Kidney epithelial cell (primary cell): Measurements from ENCODE around the gene PTPN4. TPM values are rescaled to one million over a fixed set of nuclear protein-coding genes. Genes with fewer than 3 reads are reported as not detected.

Experiments used
- DNase-seq: peaks from one replicate; pipeline ENCODE4 v3.0.0-alpha.2; 2010; ENCODE audit warnings: low read depth
- H3K27me3 ChIP-seq: 2 replicates; pipeline ENCODE4 v1.6.0; 2011; ENCODE audit warnings: low read length; ENCODE audit not compliant: control insufficient read depth, insufficient read depth
- H3K36me3 ChIP-seq: 2 replicates; pipeline ENCODE4 v1.5.1; 2011; ENCODE audit warnings: low read length; ENCODE audit not compliant: control insufficient read depth, insufficient read depth
- H3K4me3 ChIP-seq: 2 replicates; pipeline ENCODE4 v1.5.1; 2011; ENCODE audit warnings: low read depth, mild to moderate bottlenecking, control low read depth, low read length
- total RNA-seq: library from RNA; depleted of rRNA; stranded (reverse); fragments of >200 nt; gene quantifications from 2 replicates; pipeline ENCODE4 v1.2.3, GENCODE V29; 2015
- TF ChIP-seq, protein P1 (sequence below): IDR thresholded peaks from 2 replicates; pipeline ENCODE4 v1.5.1; 2011; ENCODE audit warnings: mild to moderate bottlenecking, moderate library complexity, low read length, control low read depth, inconsistent platforms; ENCODE audit not compliant: insufficient read depth, poor library complexity, severe bottlenecking

The PTPN4 gene
- total RNA-seq, 1 donor from 2014 or later, result 11.5 TPM

DNA sequence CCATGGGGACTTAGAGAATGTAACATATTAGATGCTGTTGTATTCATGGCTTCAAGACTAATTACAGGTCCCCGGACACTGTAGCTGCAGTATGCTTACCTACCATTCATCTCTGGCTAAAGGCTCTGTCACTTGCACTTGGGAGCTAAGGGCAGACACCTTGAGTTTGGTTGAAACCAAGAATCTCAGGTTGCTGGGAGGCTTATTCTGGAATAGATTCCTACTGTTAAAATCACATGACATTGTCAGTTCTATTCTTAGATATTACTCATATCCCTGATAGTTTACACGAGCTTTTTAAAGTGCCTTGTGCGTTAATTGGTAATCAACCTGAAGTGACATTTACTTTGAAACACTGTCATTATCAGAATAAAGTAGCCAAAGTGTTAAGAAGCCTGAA is 180.2 kb downstream of the PTPN4 start:
- Histone ChIP-seq H3K27me3 (no peaks in the 10 kb centered on the region), H3K36me3 (no peaks in the 10 kb centered on the region), H3K4me3 (no peak overlapping the region)
- TF ChIP-seq, protein P1, sequence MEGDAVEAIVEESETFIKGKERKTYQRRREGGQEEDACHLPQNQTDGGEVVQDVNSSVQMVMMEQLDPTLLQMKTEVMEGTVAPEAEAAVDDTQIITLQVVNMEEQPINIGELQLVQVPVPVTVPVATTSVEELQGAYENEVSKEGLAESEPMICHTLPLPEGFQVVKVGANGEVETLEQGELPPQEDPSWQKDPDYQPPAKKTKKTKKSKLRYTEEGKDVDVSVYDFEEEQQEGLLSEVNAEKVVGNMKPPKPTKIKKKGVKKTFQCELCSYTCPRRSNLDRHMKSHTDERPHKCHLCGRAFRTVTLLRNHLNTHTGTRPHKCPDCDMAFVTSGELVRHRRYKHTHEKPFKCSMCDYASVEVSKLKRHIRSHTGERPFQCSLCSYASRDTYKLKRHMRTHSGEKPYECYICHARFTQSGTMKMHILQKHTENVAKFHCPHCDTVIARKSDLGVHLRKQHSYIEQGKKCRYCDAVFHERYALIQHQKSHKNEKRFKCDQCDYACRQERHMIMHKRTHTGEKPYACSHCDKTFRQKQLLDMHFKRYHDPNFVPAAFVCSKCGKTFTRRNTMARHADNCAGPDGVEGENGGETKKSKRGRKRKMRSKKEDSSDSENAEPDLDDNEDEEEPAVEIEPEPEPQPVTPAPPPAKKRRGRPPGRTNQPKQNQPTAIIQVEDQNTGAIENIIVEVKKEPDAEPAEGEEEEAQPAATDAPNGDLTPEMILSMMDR, result no peak
- DNase-seq, result no peak

DNA sequence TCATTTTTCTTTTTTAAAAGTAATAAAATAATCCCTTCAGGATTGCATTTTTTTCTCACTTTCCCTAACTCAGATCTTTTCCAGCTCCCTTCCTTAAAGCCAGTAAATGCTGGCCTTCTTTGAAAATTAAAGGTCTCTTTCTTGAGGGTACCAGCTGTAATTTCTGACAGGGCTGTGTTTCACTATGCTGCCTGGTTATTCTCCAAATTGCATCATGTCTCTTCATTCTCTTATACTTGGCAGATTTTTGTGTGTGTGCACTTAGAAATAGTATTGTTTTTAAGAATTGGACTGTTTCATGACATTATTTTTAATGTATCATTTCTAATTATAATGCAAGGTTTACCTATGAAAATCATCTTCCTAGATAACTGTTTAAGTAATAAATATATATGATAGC is 181.1 kb downstream of the PTPN4 start:
- TF ChIP-seq, protein P1, result no peak
- Histone ChIP-seq H3K36me3 (no peaks in the 10 kb centered on the region), H3K4me3 (no peak overlapping the region), H3K27me3 (no peaks in the 10 kb centered on the region)
- DNase-seq, result no peak

DNA sequence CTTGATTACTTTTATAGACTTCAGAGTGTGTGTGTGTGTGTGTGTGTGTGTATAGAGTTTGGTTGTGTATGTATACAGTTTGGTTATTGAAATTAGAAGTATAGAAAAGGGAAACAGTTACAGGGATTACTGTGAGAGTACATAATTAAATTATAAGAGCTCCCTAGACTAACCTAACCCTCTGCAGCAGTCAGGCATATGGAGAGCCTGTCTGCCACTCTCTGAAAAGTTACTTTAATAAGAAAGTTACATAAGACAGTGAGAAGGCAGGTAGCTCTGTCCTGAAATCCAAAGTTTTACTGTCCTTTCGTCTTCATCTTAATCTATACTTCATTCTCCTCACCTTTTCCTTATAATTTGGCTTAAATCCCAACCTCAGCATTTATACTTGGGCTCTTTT is 181.7 kb downstream of the PTPN4 start:
- no peak overlapping the region for H3K4me3 ChIP-seq
- no peak for DNase-seq
- H3K36me3 ChIP-seq, result no peaks in the 10 kb centered on the region
- TF ChIP-seq, protein P1, result no peak
- no peaks in the 10 kb centered on the region for H3K27me3 ChIP-seq

DNA sequence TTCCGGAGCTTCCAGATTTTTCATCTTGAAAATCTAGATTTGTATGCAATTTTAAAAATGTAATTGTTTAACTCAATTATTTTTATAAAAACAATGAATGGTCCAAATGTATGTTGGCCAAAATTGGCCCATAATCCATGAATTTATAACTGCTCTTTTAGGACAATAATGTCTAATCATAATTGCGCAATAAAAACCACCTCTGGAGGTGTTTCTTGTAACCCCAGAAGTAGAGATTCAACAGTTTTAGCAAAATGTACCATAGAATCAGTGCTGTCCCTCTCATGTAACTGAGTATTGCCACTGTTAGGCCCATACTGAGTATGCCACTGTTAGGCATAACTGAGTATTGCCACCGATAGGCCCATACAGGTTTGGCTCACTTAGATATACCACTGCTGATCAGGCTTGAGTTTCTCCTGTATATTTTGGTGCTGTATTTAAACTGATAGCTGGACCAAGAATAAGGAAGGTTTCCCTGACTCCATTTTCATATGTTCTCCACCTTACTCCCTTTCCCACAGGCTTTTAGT is 182.3 kb downstream of the PTPN4 start:
- H3K27me3 ChIP-seq, result no peaks in the 10 kb centered on the region
- H3K36me3 ChIP-seq, result no peaks in the 10 kb centered on the region
- no peak for DNase-seq
- TF ChIP-seq, protein P1, result no peak
- no peak overlapping the region for H3K4me3 ChIP-seq

DNA sequence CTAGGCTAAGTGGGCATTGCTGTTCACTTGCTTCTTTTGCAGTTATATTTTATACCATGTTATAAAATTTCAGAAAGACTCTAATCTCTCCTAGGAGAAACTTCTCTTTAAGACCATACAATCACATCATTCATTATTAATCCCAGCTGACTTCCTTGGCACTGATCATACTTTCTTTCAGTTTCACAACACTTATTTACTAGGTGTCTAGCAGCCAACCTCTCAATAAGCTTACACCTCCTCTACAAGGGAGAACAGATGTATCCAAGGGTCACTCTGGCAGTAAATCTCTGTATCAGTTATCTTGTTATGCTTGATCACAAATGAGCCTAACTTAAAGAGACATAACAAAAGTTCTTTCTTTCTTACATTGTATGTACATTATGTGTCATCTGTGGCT is 183.3 kb downstream of the PTPN4 start:
- Histone ChIP-seq H3K4me3 (no peak overlapping the region), H3K36me3 (no peaks in the 10 kb centered on the region), H3K27me3 (no peaks in the 10 kb centered on the region)
- DNase-seq, result no peak
- TF ChIP-seq, protein P1, result no peak

DNA sequence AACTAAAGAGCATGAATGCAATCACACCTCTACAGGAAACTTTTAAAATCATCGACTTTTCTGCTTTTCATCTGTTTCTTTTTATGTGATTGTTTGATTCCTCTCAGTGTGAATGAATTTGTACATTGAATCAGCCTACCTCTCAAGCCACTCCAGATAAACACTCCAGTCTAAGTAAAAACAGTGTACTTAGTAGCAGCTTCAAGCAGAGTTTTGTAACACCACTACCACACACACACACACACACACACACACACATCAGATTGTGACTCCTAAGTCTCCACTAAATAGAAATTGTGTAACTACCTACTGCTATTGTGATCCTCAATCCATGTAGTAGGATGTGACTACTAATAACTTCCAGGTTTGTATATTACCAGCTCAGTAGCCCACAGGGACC is 187.8 kb downstream of the PTPN4 start:
- TF ChIP-seq, protein P1, result no peak
- Histone ChIP-seq H3K36me3 (no peaks in the 10 kb centered on the region), H3K4me3 (no peak overlapping the region), H3K27me3 (no peaks in the 10 kb centered on the region)
- no peak for DNase-seq
